ENCODE data around the gene SEMA4B.

Gene SEMA4B

GRCh38 chr15:90221246-90221900 lies 20.2 kb downstream of the SEMA4B start:
- no peak for DNase-seq (ENCODE audit: low read depth, low spot score)
- H3K4me3 ChIP-seq (ENCODE audit: low read length), result no peak overlapping the region

GRCh38 chr15:90222547-90222946 lies 21.4 kb downstream of the SEMA4B start:
- no peak for DNase-seq (ENCODE audit: low read depth, low spot score)
- H3K4me3 ChIP-seq (ENCODE audit: low read length), result no peak overlapping the region

- no peak overlapping the region for H3K4me3 ChIP-seq (ENCODE audit: low read length)
- DNase-seq (ENCODE audit: low read depth, low spot score), result no peak
Observed at GRCh38 chr15:90223441-90224165, 22.5 kb downstream of the SEMA4B start.

- H3K4me3 ChIP-seq (ENCODE audit: low read length), result no peak overlapping the region
- DNase-seq (ENCODE audit: low read depth, low spot score), result no peak
Observed at GRCh38 chr15:90225047-90225446, 23.9 kb downstream of the SEMA4B start.

- no peak overlapping the region for H3K4me3 ChIP-seq (ENCODE audit: low read length)
- no peak for DNase-seq (ENCODE audit: low read depth, low spot score)
Observed at GRCh38 chr15:90225504-90226234, 24.5 kb downstream of the SEMA4B start.

GRCh38 chr15:90227336-90227735 lies 26.2 kb downstream of the SEMA4B start:
- DNase-seq (ENCODE audit: low read depth, low spot score), result no peak
- H3K4me3 ChIP-seq (ENCODE audit: low read length), result no peak overlapping the region

- DNase-seq (ENCODE audit: low read depth, low spot score), result no peak
- no peak overlapping the region for H3K4me3 ChIP-seq (ENCODE audit: low read length)
Observed at GRCh38 chr15:90227816-90228772, 27.0 kb downstream of the SEMA4B start.

GRCh38 chr15:90228960-90229359 lies 27.8 kb downstream of the SEMA4B start:
- H3K4me3 ChIP-seq (ENCODE audit: low read length), result no peak overlapping the region
- DNase-seq (ENCODE audit: low read depth, low spot score), result no peak

- DNase-seq (ENCODE audit: low read depth, low spot score), result no peak
Observed at GRCh38 chr15:90230071-90230494, 29.0 kb downstream of the SEMA4B start.

GRCh38 chr15:90230610-90231009 lies 29.5 kb downstream of the SEMA4B start:
- peak overlapping the region; percentile 45 for H3K4me3 ChIP-seq (ENCODE audit: low read length)
- DNase-seq (ENCODE audit: low read depth, low spot score), result no peak

More at GRCh38 chr15:90230071-90230494, 29.0 kb downstream of the SEMA4B start:
- H3K4me3 ChIP-seq (ENCODE audit: low read length), result no peak overlapping the region

- peak; percentile 86 for DNase-seq (ENCODE audit: low read depth, low spot score)
- H3K4me3 ChIP-seq (ENCODE audit: low read length), result peak overlapping the region; percentile 45
Observed at GRCh38 chr15:90231028-90232017, 30.2 kb downstream of the SEMA4B start.

GRCh38 chr15:90232196-90232595 lies 31.1 kb downstream of the SEMA4B start:
- H3K4me3 ChIP-seq (ENCODE audit: low read length), result peak overlapping the region; percentile 83
- no peak for DNase-seq (ENCODE audit: low read depth, low spot score)

- peak overlapping the region; percentile 83 for H3K4me3 ChIP-seq (ENCODE audit: low read length)
- DNase-seq (ENCODE audit: low read depth, low spot score), result no peak
Observed at GRCh38 chr15:90232941-90233386, 31.8 kb downstream of the SEMA4B start.

- peak within 1 kb of the TSS; percentile 90 for H3K4me3 ChIP-seq (ENCODE audit: low read length)
- DNase-seq (ENCODE audit: low read depth, low spot score), result no peak
Observed at GRCh38 chr15:90233387-90234095, 32.4 kb downstream of the SEMA4B start, which contains the start of gene CIB1. CIB1 (minus strand) TSS chr15:90233941; CDS start chr15:90233885, 56 bp downstream.

- H3K4me3 ChIP-seq (ENCODE audit: low read length), result peak within 1 kb of the TSS; percentile 90
- DNase-seq (ENCODE audit: low read depth, low spot score), result peak; percentile 91
Observed at GRCh38 chr15:90234096-90234988, 33.2 kb downstream of the SEMA4B start, which contains the start of gene GDPGP1. GDPGP1 (plus strand) TSS chr15:90234209; CDS start chr15:90240909, 6,700 bp downstream.

- no peak for DNase-seq (ENCODE audit: low read depth, low spot score)
Observed at GRCh38 chr15:90239371-90239770, 38.2 kb downstream of the SEMA4B start.

More at GRCh38 chr15:90239371-90239770, 38.2 kb downstream of the SEMA4B start:
- no peak overlapping the region for H3K4me3 ChIP-seq (ENCODE audit: low read length)

All from Jurkat, Clone E6-1 (cell line).